ENCODE measurements around the gene AFF2.

The AFF2 gene

DNA sequence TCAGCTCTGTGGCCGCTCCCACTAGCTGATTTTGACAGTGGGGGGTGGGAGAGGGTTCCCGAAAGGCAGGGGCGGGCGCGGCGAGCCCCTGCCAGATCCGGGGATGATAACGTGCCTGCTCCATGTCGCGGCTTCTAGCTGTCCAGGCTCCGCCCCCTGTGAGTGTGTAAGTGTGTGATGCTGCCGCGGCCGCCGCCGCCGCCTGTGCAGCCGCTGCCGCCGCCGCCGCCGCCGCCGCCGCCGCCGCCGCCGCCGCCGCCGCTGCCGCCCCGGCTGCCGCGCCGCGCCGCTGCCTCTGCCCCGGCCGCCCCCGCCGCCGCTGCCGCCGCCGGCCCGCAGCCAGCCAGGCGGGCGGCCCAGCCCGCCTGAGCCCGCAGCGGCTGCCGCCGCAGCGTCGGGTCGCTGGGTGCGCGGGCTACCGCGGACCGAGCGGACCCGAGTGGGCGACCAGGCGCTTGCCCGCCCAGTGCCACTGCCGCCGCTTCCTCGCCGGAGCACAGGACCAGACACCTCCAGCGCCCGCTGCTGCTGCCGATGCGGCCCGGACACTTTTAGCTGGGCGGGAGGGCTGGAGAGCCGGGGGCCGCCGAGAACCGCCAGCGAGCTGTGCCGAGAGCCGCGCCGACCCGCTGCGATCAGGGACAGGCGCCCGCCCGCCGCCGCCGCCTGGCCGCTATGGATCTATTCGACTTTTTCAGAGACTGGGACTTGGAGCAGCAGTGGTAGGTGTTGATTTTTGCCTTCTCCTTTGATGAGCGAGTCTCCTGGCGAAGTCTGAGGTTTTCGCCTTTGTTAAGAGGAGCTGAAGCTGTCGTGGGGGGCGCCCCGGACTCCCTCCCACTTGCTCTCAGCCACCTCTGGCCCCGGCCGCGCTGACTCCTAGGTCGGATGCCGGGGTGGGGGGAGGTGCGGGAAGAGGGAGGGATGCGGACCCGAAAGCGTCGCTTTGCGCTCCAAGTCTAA lies at the start of gene AFF2:
AFF2 (plus strand) TSS at position 195 of the 963 bp plus-strand sequence; CDS start at position 676, 481 bp downstream.
- no peak for DNase-seq (ENCODE audit: low read depth)

DNA sequence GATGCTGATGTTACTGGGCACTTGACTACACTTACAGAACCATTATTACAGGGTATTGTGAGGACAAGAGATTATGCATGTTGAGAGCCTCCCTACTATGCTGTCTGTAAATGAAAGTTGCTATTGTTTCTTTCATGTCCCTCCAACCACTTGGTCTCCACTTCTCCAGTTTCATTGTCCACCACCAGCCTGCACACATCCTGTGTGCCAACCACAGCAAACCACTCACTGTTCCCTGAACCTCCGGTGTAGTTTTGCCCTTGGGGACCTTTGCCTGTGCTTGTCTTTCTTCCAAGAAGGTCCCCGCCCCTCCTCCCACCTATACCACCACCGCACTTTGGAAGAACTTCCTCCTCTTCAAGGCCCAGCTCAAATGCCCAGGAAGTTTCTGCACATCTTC lies 43.1 kb upstream of the AFF2 start:
- no peak for DNase-seq (ENCODE audit: low read depth)

DNA sequence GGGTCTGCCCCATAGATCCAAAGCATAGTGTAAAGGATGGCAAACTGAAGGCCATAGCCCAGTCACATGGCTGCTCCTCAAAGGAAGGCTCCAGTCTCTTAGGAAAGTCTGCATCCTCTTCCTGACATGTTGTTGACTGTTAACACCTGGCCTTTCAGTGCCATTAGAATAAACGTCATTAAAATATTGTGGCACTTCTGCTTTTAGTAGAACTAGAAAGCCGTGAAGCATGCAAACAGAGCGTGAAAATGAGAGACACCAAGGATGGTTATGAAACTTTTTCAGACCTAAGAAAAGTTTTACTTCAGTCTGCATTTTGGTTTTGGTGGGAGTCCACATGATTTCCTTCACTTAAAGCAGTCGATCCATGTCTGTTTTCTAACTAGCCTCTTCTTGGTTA lies 41.1 kb upstream of the AFF2 start:
- DNase-seq (ENCODE audit: low read depth) = no peak

DNA sequence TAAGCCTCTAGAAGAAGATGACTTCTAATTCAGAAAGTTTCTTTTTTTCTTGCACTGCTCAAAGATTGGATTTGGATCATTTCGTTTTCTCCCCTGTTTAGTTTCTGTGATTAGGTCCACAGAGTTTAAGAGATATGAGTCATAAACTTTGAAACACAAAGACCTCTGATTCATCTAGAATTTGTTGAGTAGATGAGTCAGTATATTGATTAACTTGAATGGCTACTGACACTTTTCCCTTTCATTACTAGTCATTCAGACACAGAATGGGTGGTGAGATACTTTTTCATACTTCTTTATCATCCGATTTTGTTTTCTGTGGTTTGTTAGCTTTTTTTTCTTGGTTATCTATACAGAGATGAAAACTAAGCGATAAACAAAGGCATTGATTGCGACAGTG lies 34.1 kb upstream of the AFF2 start:
- DNase-seq (ENCODE audit: low read depth) = no peak

DNA sequence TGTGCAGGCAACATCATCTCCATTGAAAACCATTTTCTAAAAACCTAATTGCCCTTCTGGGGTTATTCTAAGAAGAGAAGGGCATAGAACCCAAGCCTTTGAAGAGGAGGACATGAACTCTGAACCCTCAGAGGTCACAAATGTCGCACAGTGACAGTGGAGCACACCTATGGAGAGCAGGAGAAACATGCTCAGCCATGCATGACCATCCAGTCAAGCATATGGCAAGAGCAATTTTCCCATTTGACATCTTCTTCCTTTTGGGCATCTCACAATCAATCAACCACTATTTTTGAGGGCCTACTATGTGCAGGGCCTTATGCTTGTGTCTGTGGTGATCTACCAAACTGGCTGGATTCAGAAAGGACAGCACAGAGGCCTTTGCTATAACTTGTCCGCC lies 30.1 kb upstream of the AFF2 start:
- no peak for DNase-seq (ENCODE audit: low read depth)

DNA sequence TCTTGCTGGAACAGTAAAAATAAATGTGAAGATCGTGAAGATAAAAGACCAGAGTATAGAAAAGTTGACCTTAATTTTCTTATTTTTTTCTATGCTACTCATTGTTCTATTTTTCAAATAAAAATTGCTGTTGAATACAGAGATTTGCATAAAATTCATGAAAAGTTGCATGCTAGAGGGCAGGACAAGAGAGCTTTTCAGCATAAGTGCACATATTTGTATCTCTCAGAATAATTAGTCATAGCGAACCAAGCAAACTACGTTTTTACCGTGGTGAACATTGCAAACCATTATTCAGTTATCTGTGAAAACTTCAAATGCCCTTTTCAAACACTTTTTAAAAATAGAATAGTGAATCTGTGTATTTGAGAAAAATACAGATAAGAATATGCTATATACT lies 26.4 kb upstream of the AFF2 start:
- no peak for DNase-seq (ENCODE audit: low read depth)

DNA sequence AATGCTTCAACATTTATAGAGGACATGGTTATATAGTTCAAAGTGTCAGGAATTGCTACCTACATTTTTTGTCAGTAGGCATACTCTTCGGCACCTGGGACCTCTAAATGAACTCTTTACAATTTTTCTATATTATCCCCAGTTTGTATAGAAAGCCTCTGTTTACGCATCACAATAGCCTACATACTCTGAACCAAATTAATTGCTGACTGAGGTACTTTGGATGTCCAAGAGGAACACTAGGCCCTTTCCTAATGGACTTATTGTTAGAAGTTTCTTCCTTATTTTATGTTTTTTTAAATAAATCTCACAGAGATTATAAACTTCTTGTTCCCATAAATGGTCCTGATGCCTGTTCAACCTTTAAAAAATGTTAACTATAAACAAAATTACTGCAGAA lies 8.4 kb upstream of the AFF2 start:
- DNase-seq (ENCODE audit: low read depth) = no peak

DNA sequence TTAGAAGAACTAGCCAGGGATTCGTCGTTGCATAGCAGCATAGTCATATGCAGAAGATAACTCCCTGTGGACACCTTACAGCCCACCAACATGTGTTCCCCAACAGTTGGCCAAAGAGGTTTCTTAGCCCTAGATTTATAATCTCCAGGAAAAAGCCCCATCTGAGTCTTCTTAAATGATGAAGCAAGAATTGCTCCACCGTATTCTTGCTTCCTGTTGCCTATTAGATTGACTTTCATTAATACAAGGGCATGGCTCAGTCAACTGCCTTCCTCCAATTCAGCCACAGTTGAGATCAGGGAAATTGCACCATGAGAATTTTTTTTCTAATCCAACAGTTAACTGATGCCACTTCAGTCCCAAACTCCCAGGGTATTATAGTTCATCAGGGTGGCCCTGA lies 5.2 kb upstream of the AFF2 start:
- DNase-seq (ENCODE audit: low read depth) = no peak

DNA sequence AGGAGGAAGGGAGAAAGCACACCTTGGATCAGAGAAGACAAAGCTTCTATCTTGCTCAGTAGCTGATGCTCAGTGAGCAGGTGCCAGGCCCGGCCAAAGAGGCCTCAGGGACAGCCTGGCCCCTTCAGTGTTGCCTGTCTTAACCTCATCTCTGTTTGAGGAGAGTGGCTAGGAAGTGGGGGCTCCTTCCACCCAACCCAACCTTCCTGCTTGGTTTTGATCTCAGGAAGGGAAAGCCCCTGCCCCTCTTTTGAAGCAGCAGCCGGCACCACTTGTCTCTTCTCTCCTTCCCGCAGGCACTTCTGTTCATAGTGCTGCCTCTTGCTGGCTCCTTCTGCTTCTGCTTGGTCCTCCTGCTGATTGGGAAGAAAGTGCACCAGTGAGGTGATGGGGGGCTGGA lies 2.4 kb upstream of the AFF2 start:
- DNase-seq (ENCODE audit: low read depth) = no peak

DNA sequence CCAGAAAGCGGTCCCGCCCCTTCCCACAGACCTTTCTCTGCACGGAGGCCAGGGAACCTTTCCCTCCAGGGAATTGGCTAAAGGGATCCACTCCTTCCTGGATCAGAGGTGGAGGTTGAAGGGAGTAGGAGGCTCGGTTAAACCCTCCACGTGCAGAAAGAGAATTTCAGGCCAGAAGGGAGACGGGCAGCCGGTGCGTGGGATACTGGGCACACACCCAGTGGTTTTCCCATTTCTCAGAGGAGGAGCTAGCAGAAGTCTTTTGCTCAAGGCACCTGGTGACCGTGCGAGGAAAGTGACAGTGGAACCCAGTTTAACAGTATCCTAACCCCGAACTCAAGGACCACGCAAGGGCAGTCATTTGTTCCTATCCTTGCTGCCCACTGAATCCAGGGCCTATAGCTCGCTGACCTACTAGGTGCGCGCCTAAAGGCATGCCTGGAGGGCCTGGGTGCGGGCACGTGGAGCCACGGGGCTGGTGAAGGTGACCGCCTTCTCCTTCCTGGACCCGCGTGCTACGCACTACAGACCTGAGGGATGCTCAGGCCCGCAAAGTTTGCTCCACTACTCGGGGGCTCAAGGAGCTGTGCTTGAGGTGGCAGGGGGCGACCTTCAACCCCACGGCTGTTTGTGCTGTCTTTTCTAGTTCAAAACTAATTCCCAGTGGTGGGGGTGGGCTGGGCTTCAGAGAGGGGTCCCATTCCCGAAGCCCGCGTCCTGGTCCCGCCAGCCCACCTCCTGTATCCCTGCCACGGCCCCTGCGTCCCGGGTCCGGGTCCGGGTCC lies 587 bp upstream of the AFF2 start:
- no peak for DNase-seq (ENCODE audit: low read depth)

DNA sequence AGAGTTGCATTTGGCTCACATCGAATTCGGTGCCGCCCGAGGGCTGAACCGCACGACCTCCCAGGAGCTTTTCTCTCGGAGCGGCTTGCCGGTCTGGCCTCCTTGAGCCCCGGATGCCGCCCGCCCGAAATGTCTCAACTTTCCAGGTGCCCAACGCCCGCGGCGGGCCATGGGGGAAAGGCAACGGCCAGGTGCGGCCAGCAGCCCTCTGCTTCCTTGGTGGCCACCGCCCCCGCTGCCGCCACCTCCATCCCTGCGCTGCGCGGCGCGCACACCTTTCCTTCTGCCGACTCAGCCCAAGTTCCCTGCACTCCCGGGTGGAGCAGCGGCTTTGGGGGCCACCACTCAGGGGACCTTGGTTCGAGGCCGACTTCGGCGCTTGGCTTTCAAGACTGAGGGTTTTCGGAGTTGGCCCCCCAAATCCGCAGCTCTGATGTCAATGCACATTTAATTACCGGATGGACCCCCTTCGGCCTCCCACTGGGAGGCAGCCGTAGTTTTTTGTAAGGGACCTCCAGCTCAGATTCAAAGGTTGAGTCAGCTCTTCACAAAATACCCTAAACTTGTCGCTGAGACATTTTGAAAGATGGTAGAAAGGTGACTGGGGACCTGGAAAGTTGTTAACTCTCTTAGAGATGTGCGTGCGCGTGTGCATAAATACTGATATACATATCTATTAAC lies 1.1 kb downstream of the AFF2 start:
- no peak for DNase-seq (ENCODE audit: low read depth)

DNA sequence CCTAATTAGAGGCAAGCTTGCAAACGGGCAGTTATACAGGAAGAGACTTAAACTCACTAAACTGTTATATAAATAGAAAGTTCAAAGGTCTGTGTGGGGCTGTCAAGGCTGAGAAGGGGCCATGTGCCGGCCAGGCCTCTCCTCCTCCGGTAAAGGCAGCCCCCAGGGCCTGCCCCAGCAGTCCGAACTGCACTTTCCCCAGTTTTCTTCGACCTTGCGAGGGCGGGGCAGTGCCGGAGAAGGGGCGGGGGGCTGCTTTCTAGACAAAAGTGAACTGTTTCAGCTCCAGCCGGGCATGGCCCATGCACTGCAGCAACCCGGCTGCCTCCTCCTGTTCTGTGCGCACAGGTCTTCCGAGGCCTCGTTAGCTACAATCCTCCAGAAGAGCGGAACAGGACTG lies 4.1 kb downstream of the AFF2 start:
- no peak for DNase-seq (ENCODE audit: low read depth)

DNA sequence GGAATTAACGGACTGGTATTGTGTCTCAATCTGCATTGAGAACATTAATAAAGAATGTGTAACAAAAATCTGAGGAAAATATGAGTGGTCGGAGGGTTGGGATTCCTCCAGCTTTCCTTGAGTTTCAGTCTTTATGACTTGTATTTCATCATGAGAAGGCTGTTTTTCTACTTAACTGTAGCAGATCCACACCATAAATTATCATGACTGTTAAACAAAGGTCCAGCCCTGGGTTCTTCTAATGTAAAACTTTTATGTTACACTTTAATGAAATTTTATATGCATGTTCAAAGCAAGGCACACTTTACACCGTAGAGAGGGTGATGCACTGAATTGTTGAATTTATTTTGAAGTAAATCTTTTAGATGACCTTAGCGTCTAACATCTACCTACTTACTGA lies 7.0 kb downstream of the AFF2 start:
- DNase-seq (ENCODE audit: low read depth) = no peak

DNA sequence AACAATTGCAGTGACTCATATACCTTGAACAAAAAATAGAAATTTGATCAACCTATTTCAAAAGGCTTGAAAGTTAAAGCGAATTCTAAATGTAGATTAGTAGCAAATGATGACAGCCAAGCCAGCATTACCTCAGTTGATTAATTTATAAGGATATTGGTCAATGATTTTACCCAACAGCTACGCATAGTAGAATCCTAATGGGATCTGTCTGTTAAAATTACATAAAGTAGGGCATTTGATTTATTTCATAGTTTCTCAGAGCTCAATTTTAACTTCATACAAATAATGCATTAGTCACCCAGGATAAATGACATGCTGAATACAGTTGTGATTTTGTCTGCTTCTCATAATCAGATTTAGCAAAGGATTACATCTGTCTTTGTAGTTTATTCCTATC lies 12.0 kb downstream of the AFF2 start:
- DNase-seq (ENCODE audit: low read depth) = no peak

DNA sequence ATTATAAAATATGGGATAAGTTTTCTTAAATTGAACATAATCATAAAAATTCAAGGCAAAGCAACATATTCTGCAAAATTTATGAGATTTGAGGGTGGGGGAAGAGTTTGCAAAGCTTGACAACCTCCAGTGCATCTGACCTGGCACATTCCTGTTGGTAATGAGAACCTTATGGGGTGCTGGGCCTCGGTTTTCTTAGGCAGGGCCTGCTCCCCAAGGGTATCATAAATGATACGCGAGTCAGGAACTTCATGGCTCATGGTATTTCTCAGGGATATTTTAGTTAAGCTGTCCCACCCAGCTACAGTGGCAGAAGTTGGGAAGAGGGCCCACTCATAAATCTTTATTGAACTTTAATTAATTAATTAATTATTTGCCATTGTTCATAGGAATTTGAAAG lies 13.2 kb downstream of the AFF2 start:
- DNase-seq (ENCODE audit: low read depth) = no peak

DNA sequence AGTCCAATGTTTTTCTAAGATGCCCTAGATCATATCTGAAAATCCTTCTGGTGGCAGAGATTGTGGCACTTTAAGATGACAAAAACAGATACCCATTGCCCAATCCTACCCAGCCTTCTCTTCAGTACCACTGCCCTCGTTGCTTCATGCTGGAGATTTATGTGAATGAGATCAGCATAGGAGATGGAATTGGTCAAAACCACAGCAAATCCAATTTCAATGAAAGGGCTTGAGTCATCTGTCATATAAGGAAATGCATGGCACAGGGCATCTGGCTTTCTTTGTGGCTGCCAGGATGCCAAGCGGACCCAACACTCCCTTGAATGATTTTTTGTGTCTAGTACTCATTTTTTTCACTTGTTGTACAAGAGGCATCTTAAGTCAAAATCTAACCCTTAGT lies 16.8 kb downstream of the AFF2 start:
- DNase-seq (ENCODE audit: low read depth) = no peak

DNA sequence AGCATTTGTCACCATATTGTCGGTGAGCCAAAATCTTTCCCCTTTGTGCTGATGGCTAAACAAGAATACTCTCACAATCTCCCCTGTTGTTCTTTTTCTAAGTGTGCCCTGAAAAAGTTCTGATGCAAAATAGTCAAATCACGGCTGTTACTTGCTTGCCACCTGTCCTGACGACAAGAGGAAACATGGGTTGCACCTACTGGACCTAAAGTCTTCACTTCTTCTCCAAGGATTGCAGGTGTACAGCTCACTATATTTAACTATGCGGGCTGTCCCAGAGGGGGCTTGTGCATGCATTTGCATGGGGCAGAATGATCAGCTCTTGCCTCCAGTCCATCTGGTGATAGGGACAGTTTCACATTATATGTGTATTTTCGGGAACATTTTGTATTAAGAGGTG lies 21.6 kb downstream of the AFF2 start:
- no peak for DNase-seq (ENCODE audit: low read depth)

DNA sequence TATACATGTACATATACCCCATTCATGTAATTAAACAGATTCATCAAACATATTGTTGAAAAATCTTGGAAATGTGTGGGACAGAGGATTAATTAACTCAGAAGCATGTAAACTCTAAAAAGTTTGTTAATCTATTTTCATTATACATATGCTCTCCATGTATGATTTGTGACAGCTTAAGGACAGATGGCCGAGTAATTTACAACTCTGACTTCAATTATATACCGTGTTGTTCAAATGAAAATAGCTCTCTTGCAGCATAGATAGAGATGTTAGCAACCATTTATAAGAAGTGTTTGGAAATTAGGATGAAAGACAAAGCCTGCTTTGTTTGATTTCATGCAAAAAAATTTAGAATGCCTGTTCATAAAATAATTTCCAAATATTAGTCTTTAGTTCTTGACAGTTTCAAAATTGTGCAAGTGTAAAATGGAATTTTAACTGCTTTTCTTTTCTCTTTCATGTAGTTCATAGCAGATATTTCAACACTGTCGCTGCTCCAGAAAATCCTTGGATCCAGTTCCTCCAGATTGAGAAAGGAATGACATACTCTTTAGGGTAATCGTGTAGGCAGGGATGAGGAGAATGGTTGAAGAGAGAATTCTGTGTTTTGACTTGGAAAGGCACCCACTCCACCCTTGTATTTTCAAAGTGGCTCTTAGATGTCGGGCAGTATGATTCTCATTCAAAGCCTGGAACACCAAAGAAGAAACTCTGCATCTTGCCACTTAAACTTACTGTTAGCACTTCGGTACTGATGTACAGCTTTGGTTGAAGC lies 23.1 kb downstream of the AFF2 start:
- DNase-seq (ENCODE audit: low read depth) = no peak

DNA sequence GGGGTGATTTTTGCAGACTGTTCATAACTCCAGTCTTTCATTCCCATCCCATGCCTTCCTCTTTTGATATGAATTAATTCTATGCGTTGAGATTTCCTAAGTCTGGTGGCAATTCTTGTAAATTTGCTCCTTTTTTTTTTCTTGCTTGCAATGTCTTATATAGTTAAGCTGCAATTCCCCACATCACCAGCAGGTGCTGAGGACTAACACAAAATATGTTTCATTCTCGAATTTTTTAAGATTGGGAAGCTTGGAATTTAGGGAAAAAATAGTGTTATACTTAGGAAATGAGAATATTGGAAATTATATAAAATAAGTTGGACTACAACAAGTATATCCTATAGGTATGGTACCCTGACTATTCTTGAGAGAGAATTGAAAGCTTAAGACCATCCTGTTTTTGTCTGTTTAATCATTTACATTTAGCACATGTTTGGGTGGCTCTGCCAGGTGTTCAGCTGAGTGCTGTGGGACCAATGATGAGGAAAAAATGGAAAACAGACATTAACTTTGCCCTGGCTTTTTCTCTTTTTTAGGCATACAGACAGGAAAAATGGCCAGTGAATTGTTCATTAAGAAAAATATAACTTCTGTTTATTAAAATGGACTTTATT lies 30.2 kb downstream of the AFF2 start:
- DNase-seq (ENCODE audit: low read depth) = no peak

DNA sequence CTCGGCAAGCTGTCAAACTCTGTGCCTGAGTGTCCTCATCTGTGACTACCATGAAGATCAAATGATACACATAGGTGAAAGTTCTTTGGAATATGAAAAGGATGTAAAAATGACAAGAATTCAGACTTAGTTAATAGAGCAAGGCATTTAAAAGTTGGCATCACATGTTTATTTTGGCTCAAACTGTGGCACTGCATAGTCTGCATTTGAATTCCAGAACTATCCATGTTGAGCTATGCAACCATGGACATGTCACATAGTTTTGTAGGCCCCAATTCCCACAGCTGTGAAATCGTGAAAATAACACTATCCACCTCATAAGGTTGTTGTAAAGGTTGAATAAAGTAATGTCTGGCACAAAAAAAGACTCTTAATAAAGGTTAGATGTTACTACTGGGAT lies 33.9 kb downstream of the AFF2 start:
- DNase-seq (ENCODE audit: low read depth) = no peak

DNA sequence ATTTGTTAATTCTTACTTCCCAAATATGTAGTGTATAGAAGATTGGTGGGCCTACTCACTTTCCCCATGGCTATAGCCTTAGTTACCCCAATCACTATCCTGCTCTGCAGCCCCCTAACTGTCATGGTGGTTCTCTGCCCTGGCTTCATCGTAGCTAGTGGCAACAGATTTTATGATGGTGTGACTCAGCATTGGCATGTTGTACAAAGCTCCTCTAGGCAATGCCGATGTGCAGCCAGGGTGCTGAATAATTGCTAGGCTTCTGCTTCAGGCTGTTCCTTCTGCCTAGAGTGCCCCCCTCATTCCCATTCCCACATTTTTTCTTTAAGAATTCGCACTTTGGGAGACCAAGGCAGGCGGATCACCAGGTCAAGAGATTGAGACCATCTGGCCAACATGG lies 35.2 kb downstream of the AFF2 start:
- DNase-seq (ENCODE audit: low read depth) = no peak

DNA sequence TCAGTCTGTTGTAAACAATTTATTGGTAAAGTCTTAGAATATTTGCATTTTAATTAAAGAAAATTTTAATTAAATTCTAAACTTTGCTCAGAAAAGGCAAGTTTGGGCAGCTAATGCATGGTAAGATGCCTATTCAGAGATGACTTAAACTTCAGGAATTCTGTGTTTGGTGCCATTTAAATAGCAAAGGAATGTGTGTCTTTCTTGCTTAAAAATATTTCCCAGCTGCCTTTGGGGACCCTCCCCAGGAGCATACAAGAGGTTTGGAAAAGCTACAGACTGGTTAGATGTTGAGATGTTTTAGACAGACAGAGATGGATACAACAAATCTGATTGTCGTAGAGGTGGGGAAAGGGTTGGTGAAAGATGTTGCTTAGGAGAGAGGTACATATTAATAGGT lies 36.5 kb downstream of the AFF2 start:
- no peak for DNase-seq (ENCODE audit: low read depth)

All from stimulated activated CD8-positive, alpha-beta memory T cell treated with anti-CD3 and anti-CD28 coated beads, Interleukin-15, amount 100 ng/mL, for 1 hour (primary cell).